OCI-M1 (cell line): ENCODE measurements around the gene NT5DC2.

Experiments
- DNase-seq: peaks from one replicate; lab custom pipeline; 2025; lab: John Stamatoyannopoulos, UW

NT5DC2 gene

GRCh38 chr3:52487788-52488691 lies 45.6 kb downstream of the NT5DC2 start:
- no peak for DNase-seq

- no peak for DNase-seq
Observed at GRCh38 chr3:52487050-52487787, 46.4 kb downstream of the NT5DC2 start.

- DNase-seq = no peak
Observed at GRCh38 chr3:52484680-52485461, 48.8 kb downstream of the NT5DC2 start.

GRCh38 chr3:52483577-52484381 lies 49.9 kb downstream of the NT5DC2 start:
- no peak for DNase-seq

GRCh38 chr3:52483081-52483480 lies 50.6 kb downstream of the NT5DC2 start:
- no peak for DNase-seq

GRCh38 chr3:52481819-52482521 lies 51.7 kb downstream of the NT5DC2 start:
- DNase-seq = peak; percentile 13

GRCh38 chr3:52480768-52481715 lies 52.6 kb downstream of the NT5DC2 start:
- DNase-seq = no peak

- DNase-seq = no peak
Observed at GRCh38 chr3:52479877-52480575, 53.6 kb downstream of the NT5DC2 start.

GRCh38 chr3:52479037-52479876 lies 54.4 kb downstream of the NT5DC2 start:
- DNase-seq = no peak

GRCh38 chr3:52477796-52478095 lies 55.9 kb downstream of the NT5DC2 start:
- DNase-seq = no peak

GRCh38 chr3:52477076-52477795 lies 56.4 kb downstream of the NT5DC2 start:
- no peak for DNase-seq
